GM12874 (cell line): ENCODE data around the gene SNCB.
A peak's percentile ranks its signal among the peaks of the same experiment; 100 is the strongest.

Experiments used
- TF ChIP-seq, protein P1 (sequence below): IDR thresholded peaks from 2 replicates; pipeline ENCODE4 v1.5.1; 2011; ENCODE audit warnings: low read depth, mild to moderate bottlenecking, control low read depth, low read length, moderate library complexity; ENCODE audit not compliant: insufficient read depth

The SNCB gene

DNA sequence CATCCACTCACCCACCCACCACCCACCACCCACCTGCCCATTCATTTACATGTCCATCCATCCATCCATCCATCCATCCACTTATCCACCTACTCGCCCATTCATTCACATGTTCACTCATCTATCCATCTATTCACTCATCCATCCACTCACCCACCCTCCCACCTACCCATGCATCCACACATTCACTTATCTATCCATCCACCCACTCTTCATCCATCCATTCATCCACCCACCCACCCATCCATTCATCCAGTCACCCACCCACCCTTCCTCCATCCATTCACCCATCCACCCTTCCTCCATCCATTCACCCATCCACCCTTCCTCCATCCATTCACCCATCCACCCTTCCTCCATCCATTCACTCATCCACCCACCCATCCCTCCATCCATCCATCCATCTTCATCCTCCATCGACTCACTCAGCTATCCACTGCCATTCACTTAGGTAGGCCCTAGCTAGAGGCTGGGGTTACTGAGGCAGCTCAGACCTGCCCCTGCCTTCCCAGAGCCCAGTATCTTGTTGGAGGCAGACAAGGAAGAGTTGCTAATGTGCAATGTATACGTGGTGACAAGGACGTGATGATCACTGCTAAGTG lies 29.6 kb upstream of the SNCB start:
- TF ChIP-seq, protein P1, sequence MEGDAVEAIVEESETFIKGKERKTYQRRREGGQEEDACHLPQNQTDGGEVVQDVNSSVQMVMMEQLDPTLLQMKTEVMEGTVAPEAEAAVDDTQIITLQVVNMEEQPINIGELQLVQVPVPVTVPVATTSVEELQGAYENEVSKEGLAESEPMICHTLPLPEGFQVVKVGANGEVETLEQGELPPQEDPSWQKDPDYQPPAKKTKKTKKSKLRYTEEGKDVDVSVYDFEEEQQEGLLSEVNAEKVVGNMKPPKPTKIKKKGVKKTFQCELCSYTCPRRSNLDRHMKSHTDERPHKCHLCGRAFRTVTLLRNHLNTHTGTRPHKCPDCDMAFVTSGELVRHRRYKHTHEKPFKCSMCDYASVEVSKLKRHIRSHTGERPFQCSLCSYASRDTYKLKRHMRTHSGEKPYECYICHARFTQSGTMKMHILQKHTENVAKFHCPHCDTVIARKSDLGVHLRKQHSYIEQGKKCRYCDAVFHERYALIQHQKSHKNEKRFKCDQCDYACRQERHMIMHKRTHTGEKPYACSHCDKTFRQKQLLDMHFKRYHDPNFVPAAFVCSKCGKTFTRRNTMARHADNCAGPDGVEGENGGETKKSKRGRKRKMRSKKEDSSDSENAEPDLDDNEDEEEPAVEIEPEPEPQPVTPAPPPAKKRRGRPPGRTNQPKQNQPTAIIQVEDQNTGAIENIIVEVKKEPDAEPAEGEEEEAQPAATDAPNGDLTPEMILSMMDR: no peak

DNA sequence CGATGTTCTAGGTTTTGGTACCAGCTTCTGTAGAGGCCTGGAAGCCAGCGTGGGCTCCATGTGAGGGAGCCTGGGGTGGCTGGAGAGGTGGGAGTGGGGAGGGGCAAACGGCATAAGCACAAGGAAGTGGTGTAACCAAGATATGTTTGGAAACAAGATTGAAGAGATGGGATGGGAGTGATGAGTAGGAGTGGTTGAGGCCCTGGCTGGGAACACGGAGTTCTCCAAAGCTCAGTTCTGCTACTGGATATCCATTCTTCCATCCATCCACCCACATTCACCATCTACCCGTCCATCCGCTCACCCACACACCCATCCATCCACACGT lies 29.1 kb upstream of the SNCB start:
- TF ChIP-seq, protein P1: no peak

DNA sequence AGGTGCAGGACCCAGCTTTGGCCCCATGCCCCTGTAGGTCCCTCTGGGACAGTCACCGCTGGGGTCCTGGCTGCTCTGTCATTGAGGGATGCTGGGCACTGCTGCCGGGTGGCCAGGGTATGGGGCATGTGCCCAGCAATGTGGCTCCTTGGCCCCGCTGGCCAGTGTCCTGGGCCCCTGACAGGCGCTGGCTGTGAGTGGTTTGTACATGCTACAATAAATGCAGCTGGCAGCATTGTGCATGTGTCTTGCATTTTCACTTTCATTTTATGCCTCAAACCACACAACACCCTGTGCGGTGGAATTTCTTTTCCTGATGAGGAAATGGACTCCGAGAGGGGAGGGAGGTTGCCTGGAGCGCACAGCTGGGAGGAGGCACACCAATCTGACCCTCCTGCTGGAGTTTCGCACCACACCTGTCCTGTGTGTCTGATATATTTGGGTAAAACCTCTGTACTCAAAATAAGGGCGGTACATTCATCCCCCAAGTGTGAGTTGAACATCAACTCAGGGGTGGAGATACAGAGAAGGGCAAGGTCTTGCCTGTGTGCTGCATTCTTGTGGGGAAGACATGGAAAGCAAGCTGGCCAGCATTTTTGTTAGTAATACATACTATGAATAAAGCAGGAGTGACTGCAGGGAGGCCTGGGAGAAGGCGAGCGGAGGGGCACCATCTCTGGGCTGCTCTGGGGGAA lies 28.6 kb upstream of the SNCB start:
- TF ChIP-seq, protein P1: no peak

GRCh38 chr5:176658007-176658599 lies 27.8 kb upstream of the SNCB start:
- TF ChIP-seq, protein P1: peak; percentile 98

- TF ChIP-seq, protein P1: no peak
Observed at GRCh38 chr5:176656467-176656990, 26.2 kb upstream of the SNCB start.

DNA sequence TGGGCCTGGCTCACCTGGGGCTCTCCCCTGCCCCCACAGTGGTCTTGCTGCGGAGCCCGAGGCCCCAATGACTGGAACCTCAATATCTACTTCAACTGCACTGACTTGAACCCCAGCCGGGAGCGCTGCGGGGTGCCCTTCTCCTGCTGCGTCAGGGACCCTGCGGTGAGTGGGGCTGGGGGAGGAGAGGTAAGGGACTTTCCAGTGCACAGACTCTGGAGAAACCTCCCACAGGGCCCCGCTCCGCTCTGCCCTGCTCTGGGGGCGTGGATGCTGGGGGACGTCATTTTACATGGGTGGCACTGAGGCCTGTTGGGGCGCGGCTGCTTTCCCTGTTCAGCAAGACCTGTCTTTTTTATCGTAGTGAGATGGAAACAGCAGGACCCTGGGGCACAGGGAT lies 24.5 kb upstream of the SNCB start:
- TF ChIP-seq, protein P1: no peak

- TF ChIP-seq, protein P1: no peak
Observed at GRCh38 chr5:176653401-176654385, 23.4 kb upstream of the SNCB start.
